IMR-90 (cell line): ENCODE data around the gene TINAG. TPM values are rescaled to one million over a fixed set of nuclear protein-coding genes. Genes with fewer than 3 reads are reported as not detected.

Experiments
- ATAC-seq: fragments of 200-7000 bp; cut with Tn5 transposase; 2 replicates; pipeline ENCODE4 v1.9.1; 2020; ENCODE audit warnings: low read depth, mild to moderate bottlenecking, moderate library complexity
- BruUV-seq: library from RNA; stranded (reverse); fragments of 400-500 nt; replicated peaks from 2 replicates; lab custom pipeline; 2021; lab: Mats Ljungman, UMichigan
- CTCF ChIA-PET: fragments of 300-600 bp; formaldehyde crosslinking; extraction: SDS; loops from one replicate; lab custom pipeline; 2021; ENCODE audit warnings: antibody characterized with exemption; lab: Yijun Ruan, JAX
- POLR2A ChIA-PET: fragments of 300-600 bp; sonication (Branson Sonifier 250); formaldehyde crosslinking; loops from one replicate; lab custom pipeline; 2022; ENCODE audit warnings: antibody characterized with exemption; ENCODE audit not compliant: unreplicated experiment; lab: Charles Lee
- DNase-seq: peaks from one replicate; pipeline ENCODE4 v3.0.0; 2013
- H2AFZ ChIP-seq: replicated peaks from 2 replicates; pipeline ENCODE3; 2013; ENCODE audit warnings: low read length, mild to moderate bottlenecking; ENCODE audit not compliant: poor library complexity
- H2AK5ac ChIP-seq: 2 replicates; pipeline ENCODE4 v1.6.1; 2013; ENCODE audit warnings: low read depth, low read length, inconsistent platforms
- H2AK9ac ChIP-seq: replicated peaks from 2 replicates; pipeline ENCODE3; 2013; ENCODE audit warnings: mild to moderate bottlenecking, low read depth, low read length, moderate library complexity; ENCODE audit not compliant: poor library complexity
- H2BK120ac ChIP-seq: 2 replicates; pipeline ENCODE4 v1.6.1; 2013; ENCODE audit warnings: low read depth, low read length, inconsistent platforms
- H2BK15ac ChIP-seq: 3 replicates; pipeline ENCODE4 v1.6.1; 2013; ENCODE audit warnings: low read depth, low read length, inconsistent platforms
- H2BK20ac ChIP-seq: 2 replicates; pipeline ENCODE4 v1.6.1; 2013; ENCODE audit warnings: low read depth, mild to moderate bottlenecking, inconsistent platforms, low read length, moderate library complexity
- H2BK5ac ChIP-seq: 2 replicates; pipeline ENCODE4 v1.6.1; 2013; ENCODE audit warnings: mild to moderate bottlenecking, low read depth, low read length, inconsistent platforms; ENCODE audit not compliant: poor library complexity, severe bottlenecking
- H3K14ac ChIP-seq: replicated peaks from 2 replicates; pipeline ENCODE4 v1.6.1; 2013; ENCODE audit warnings: low read depth, low read length, inconsistent platforms
- H3K18ac ChIP-seq: 2 replicates; pipeline ENCODE4 v1.6.1; 2013; ENCODE audit warnings: low read depth, low read length, control low read depth
- H3K23ac ChIP-seq: 2 replicates; pipeline ENCODE4 v1.6.1; 2013; ENCODE audit warnings: low read depth, low read length, inconsistent platforms
- H3K27ac ChIP-seq: 2 replicates; pipeline ENCODE4 v1.5.1; 2013; ENCODE audit warnings: mild to moderate bottlenecking, control low read depth, low read length; ENCODE audit not compliant: insufficient read depth
- H3K27me3 ChIP-seq: 2 replicates; pipeline ENCODE4 v1.6.1; 2013; ENCODE audit warnings: low read length; ENCODE audit not compliant: control insufficient read depth, insufficient read depth
- H3K36me3 ChIP-seq: 2 replicates; pipeline ENCODE4 v1.6.1; 2013; ENCODE audit warnings: low read length, mixed read lengths; ENCODE audit not compliant: control insufficient read depth, insufficient read depth
- H3K4ac ChIP-seq: 2 replicates; pipeline ENCODE4 v1.6.1; 2013; ENCODE audit warnings: low read depth, low read length, inconsistent platforms
- H3K4me1 ChIP-seq: 2 replicates; pipeline ENCODE4 v1.6.1; 2013; ENCODE audit warnings: low read length, mixed read lengths; ENCODE audit not compliant: control insufficient read depth, insufficient read depth
- H3K4me2 ChIP-seq: 2 replicates; pipeline ENCODE4 v1.6.1; 2013; ENCODE audit warnings: low read depth, mild to moderate bottlenecking, control low read depth, low read length, moderate library complexity
- H3K4me3 ChIP-seq: 2 replicates; pipeline ENCODE4 v1.5.1; 2013; ENCODE audit warnings: low read depth, mild to moderate bottlenecking, control low read depth, low read length, moderate library complexity; ENCODE audit not compliant: insufficient read depth
- H3K56ac ChIP-seq: 2 replicates; pipeline ENCODE4 v1.6.1; 2013; ENCODE audit warnings: low read length, inconsistent platforms; ENCODE audit not compliant: insufficient read depth; ENCODE audit errors: extremely low read depth
- H3K79me1 ChIP-seq, 2 experiments: 2 replicates each; pipeline ENCODE4 v1.6.1; 2013; ENCODE audit warnings: low read length in 2 of 2, inconsistent platforms in 1 of 2, low read depth in 1 of 2
- H3K9ac ChIP-seq: 2 replicates; pipeline ENCODE4 v1.6.1; 2013; ENCODE audit warnings: low read depth, low read length, control low read depth
- H3K9me1 ChIP-seq: 2 replicates; pipeline ENCODE4 v1.6.1; 2013; ENCODE audit warnings: low read length, inconsistent platforms; ENCODE audit not compliant: insufficient read depth
- H3K9me3 ChIP-seq: 2 replicates; pipeline ENCODE4 v1.6.1; 2013; ENCODE audit warnings: low read length; ENCODE audit not compliant: control insufficient read depth, insufficient read depth
- H4K20me1 ChIP-seq: 2 replicates; pipeline ENCODE4 v1.6.1; 2013; ENCODE audit warnings: low read length, inconsistent platforms; ENCODE audit not compliant: insufficient read depth
- H4K5ac ChIP-seq: 2 replicates; pipeline ENCODE4 v1.6.1; 2013; ENCODE audit warnings: mild to moderate bottlenecking, low read depth, low read length, control low read depth
- H4K8ac ChIP-seq, 2 experiments: 2 replicates each; pipeline ENCODE4 v1.6.1; 2013; ENCODE audit warnings: low read depth in 2 of 2, low read length in 2 of 2, control low read depth in 1 of 2, inconsistent platforms in 1 of 2
- H4K91ac ChIP-seq: 2 replicates; pipeline ENCODE4 v1.6.1; 2013; ENCODE audit warnings: low read depth, low read length, inconsistent platforms; ENCODE audit not compliant: insufficient read depth
- CTCF ChIP-seq: conservative IDR thresholded peaks from 2 replicates; pipeline ENCODE4 v1.5.1; 2012; ENCODE audit warnings: mild to moderate bottlenecking, low read depth, low read length, improper control_type of control experiment
- RAD21 ChIP-seq: IDR thresholded peaks from 2 replicates; pipeline ENCODE4 v1.6.1; 2012; ENCODE audit warnings: low read length, improper control_type of control experiment
- SMC3 ChIP-seq: fragments of 150-350 bp; IDR thresholded peaks from 2 replicates; pipeline ENCODE4 v1.6.1; 2016; ENCODE audit warnings: low read depth, mild to moderate bottlenecking, antibody characterized with exemption, low read length, moderate library complexity
- WGBS, 2 experiments: methylation state at CpG; one replicate each; pipeline versions ENCODE4 v1.1.5 to v1.1.7; 2013; ENCODE audit warnings: missing lambda C conversion rate in 2 of 2; ENCODE audit not compliant: insufficient read length in 1 of 2; ENCODE audit errors: extremely low coverage in 2 of 2; 5-methylcytosine and 5-hydroxymethylcytosine counted together
- dilution Hi-C: fragments of 300-500 bp; cut with HindIII; formaldehyde crosslinking; loops from one replicate; pipeline ENCODE4 v1.14.3; 2018; ENCODE audit warnings: low sequenced_read_pairs; ENCODE audit not compliant: unreplicated experiment
- in situ Hi-C: fragments of 300-500 bp; cut with MboI; formaldehyde crosslinking; loops from 3 replicates; pipeline ENCODE4 v1.14.3; 2019; ENCODE audit warnings: low sequenced_read_pairs, inconsistent platforms, mixed read lengths
- intact Hi-C: fragments of 100-400 bp; cut with micrococcal nuclease; formaldehyde crosslinking; loops from 2 replicates; pipeline ENCODE4 v1.10.0; 2022
- polyA plus RNA-seq, 3 experiments: library from polyadenylated mRNA; depleted of rRNA; stranded (reverse); fragments of >200 nt; gene quantifications; 2 replicates each; pipeline ENCODE4 v1.2.3, GENCODE V29; 2012; ENCODE audit warnings: low replicate concordance in 1 of 3
- total RNA-seq: library from RNA; depleted of rRNA; stranded (reverse); fragments of >200 nt; gene quantifications from 2 replicates; pipeline ENCODE4 v1.2.3, GENCODE V29; 2012
- TF ChIP-seq, protein P1 (sequence below): fragments of 150-350 bp; IDR thresholded peaks from 2 replicates; pipeline ENCODE4 v1.6.1; 2017; ENCODE audit warnings: mild to moderate bottlenecking, antibody characterized with exemption, low read length, low read depth

The TINAG gene
- total and polyA plus RNA-seq, 2 of the 4 experiments (the other 2 are of a cell fraction), result not detected

- no peak overlapping the region for H2BK120ac ChIP-seq
- H3K9me1 ChIP-seq, result no peaks in the 10 kb centered on the region
- intact Hi-C loops, result loop anchor here (1.0 to 10.0 kb wide), 2 partner anchors 281 to 427 kb away; no protein-coding TSS in a partner anchor
- H3K27me3 ChIP-seq, result no peaks in the 10 kb centered on the region
- no peak overlapping the region for H2BK20ac ChIP-seq
- H4K20me1 ChIP-seq, result no peaks in the 10 kb centered on the region
- no peaks in the 10 kb centered on the region for H3K36me3 ChIP-seq
- no peak overlapping the region for H3K4me3 ChIP-seq
- no peak overlapping the region for H3K23ac ChIP-seq
- H4K5ac ChIP-seq, result no peak overlapping the region
- no peak overlapping the region for H3K4ac ChIP-seq
- no peak overlapping the region for H4K8ac ChIP-seq
- no CpG with 5 or more reads among the region's 2 CpGs for WGBS, 2 experiments
- H3K56ac ChIP-seq, result no peak overlapping the region
- no peak overlapping the region for H3K9ac ChIP-seq
- peak; percentile 60 for DNase-seq
- no peaks in the 10 kb centered on the region for H3K79me1 ChIP-seq
- no peaks in the 10 kb centered on the region for H3K9me3 ChIP-seq
- peak; percentile 73 for ATAC-seq
- ChIA-PET POLR2A (no interaction called here), CTCF (interaction anchor here (1.2 to 1.4 kb wide), 2 partner anchors 11 to 281 kb away, joined by 4 to 7 read pairs; no protein-coding TSS in a partner anchor)
- no peak overlapping the region for H2AFZ ChIP-seq
- TF ChIP-seq RAD21 (peak; percentile 50), SMC3 (peak; percentile 63), CTCF (peak; percentile 54)
- TF ChIP-seq, protein P1, sequence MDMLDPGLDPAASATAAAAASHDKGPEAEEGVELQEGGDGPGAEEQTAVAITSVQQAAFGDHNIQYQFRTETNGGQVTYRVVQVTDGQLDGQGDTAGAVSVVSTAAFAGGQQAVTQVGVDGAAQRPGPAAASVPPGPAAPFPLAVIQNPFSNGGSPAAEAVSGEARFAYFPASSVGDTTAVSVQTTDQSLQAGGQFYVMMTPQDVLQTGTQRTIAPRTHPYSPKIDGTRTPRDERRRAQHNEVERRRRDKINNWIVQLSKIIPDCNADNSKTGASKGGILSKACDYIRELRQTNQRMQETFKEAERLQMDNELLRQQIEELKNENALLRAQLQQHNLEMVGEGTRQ, result no peak
- H3K27ac ChIP-seq, result no peak overlapping the region
- no peaks in the 10 kb centered on the region for H3K4me1 ChIP-seq
- no peak overlapping the region for H2BK15ac ChIP-seq
- dilution Hi-C loops, result no loop called here
- no peak overlapping the region for H3K4me2 ChIP-seq
- H4K91ac ChIP-seq, result no peak overlapping the region
- H3K18ac ChIP-seq, result no peak overlapping the region
- no peak overlapping the region for H2AK5ac ChIP-seq
- no peak overlapping the region for H3K14ac ChIP-seq
- H2AK9ac ChIP-seq, result no peak overlapping the region
- no peak overlapping the region for H2BK5ac ChIP-seq
- in situ Hi-C loops, result loop anchor here (5.0 to 25.0 kb wide), 2 partner anchors 280 to 795 kb away; no protein-coding TSS in a partner anchor
- no TSS peak for BruUV-seq
Measured at GRCh38 chr6:54267798-54268197, 40.4 kb upstream of the TINAG start.
